ENCODE measurements around the gene SMIM10L2A. TPM values are rescaled to one million over a fixed set of nuclear protein-coding genes. Genes with fewer than 3 reads are reported as not detected.

The SMIM10L2A gene
- total RNA-seq, result 0.85 TPM

GRCh38 chrX:135421932-135422809 lies at the start of gene SMIM10L2A:
Gene SMIM10L2A (plus strand): TSS chrX:135421944. CDS start chrX:135422132, 188 bp downstream.
- no peak for TF ChIP-seq CTCF (IDR thresholded peaks at IDR 0.05)
- H3K36me3 ChIP-seq, result no peaks in the 10 kb centered on the region
- H3K27me3 ChIP-seq, result no peaks in the 10 kb centered on the region
- no peaks in the 10 kb centered on the region for H3K9me3 ChIP-seq
- no peak within 1 kb of the TSS for H3K27ac ChIP-seq
- intact Hi-C loops (cut with DNase I), result no loop called here
- DNase-seq (ENCODE audit: low spot score in 2 of 2), result no peak
- peak within 1 kb of the TSS; percentile 53 to 69 for H3K4me3 ChIP-seq
- H3K4me1 ChIP-seq, result no peaks in the 10 kb centered on the region

GRCh38 chrX:135373357-135373756 lies 48.4 kb upstream of the SMIM10L2A start:
- H3K4me3 ChIP-seq, result no peak overlapping the region
- no peak overlapping the region for H3K27ac ChIP-seq
- H3K4me1 ChIP-seq, result no peaks in the 10 kb centered on the region
- TF ChIP-seq CTCF (IDR thresholded peaks at IDR 0.05), result no peak
- H3K27me3 ChIP-seq, result no peaks in the 10 kb centered on the region
- H3K36me3 ChIP-seq, result no peaks in the 10 kb centered on the region
- no peaks in the 10 kb centered on the region for H3K9me3 ChIP-seq
- intact Hi-C loops (cut with DNase I), result no loop called here
- no peak for DNase-seq (ENCODE audit: low spot score in 2 of 2)

- DNase-seq (ENCODE audit: low spot score in 2 of 2), result no peak
- no peak overlapping the region for H3K27ac ChIP-seq
- no peaks in the 10 kb centered on the region for H3K36me3 ChIP-seq
- no peaks in the 10 kb centered on the region for H3K4me1 ChIP-seq
- no peak overlapping the region for H3K4me3 ChIP-seq
- intact Hi-C loops (cut with DNase I), result no loop called here
- no peaks in the 10 kb centered on the region for H3K27me3 ChIP-seq
- TF ChIP-seq CTCF (IDR thresholded peaks at IDR 0.05), result no peak
- H3K9me3 ChIP-seq, result no peaks in the 10 kb centered on the region
Measured at GRCh38 chrX:135382260-135382659, 39.5 kb upstream of the SMIM10L2A start.

GRCh38 chrX:135383249-135383648 lies 38.5 kb upstream of the SMIM10L2A start:
- H3K27me3 ChIP-seq, result no peaks in the 10 kb centered on the region
- TF ChIP-seq CTCF (IDR thresholded peaks at IDR 0.05), result no peak
- no peak overlapping the region for H3K4me3 ChIP-seq
- H3K27ac ChIP-seq, result no peak overlapping the region
- DNase-seq (ENCODE audit: low spot score in 2 of 2), result no peak
- no peaks in the 10 kb centered on the region for H3K4me1 ChIP-seq
- no peaks in the 10 kb centered on the region for H3K36me3 ChIP-seq
- no peaks in the 10 kb centered on the region for H3K9me3 ChIP-seq
- intact Hi-C loops (cut with DNase I), result no loop called here

- intact Hi-C loops (cut with DNase I), result no loop called here
- Histone ChIP-seq H3K27me3 (no peaks in the 10 kb centered on the region), H3K27ac (no peak overlapping the region), H3K36me3 (no peaks in the 10 kb centered on the region), H3K9me3 (no peaks in the 10 kb centered on the region), H3K4me1 (no peaks in the 10 kb centered on the region), H3K4me3 (no peak overlapping the region)
- DNase-seq (ENCODE audit: low spot score in 2 of 2), result no peak
- TF ChIP-seq CTCF (IDR thresholded peaks at IDR 0.05), result no peak
Measured at GRCh38 chrX:135384161-135384836, 37.4 kb upstream of the SMIM10L2A start.

Data from ascending aorta (tissue), 2 donors.